ENCODE data around the gene PCDHAC1. TPM values are rescaled to one million over a fixed set of nuclear protein-coding genes. Genes with fewer than 3 reads are reported as not detected.
"Not testable (repeated sequence)": the region's sequence is repeated elsewhere in the genome, so short reads cannot be mapped to it uniquely, and the experiment has no call there.

PCDHAC1 gene, protein sequence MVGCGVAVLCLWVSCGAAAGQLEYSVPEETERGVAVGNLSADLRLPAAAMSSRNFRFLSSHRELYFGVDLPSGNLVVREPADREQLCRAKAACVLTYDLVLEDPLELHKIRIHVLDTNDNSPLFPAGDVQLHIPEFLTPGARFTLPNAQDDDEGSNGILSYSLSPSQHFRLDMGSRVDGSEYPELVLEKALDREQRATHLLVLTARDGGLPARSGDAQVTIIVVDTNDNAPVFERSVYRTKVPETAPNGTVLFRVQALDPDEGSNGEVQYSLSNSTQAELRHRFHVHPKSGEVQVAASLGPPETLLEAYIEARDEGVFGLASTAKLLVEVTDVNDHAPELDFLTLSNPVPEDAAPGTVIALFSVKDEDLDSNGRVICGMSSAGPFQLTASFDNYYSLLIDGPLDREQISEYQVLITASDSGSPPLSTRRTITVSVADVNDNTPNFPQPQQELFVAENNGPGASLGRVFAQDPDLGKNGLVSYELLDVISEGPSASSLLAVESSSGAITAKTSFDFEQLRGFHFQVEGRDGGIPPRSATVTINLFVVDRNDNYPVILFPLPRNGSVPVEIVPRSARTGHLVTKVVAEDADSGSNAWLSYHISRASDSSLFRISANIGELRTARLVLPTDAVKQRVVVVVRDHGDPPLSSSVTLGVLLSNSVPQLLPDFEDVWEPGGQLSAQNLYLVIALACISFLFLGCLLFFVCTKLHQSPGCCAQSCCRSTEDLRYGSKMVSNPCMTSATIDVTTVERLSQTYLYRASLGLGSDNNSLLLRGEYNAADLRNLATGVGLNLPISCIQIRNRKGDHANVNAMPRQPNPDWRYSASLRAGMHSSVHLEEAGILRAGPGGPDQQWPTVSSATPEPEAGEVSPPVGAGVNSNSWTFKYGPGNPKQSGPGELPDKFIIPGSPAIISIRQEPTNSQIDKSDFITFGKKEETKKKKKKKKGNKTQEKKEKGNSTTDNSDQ
- not detected for total RNA-seq

DNA sequence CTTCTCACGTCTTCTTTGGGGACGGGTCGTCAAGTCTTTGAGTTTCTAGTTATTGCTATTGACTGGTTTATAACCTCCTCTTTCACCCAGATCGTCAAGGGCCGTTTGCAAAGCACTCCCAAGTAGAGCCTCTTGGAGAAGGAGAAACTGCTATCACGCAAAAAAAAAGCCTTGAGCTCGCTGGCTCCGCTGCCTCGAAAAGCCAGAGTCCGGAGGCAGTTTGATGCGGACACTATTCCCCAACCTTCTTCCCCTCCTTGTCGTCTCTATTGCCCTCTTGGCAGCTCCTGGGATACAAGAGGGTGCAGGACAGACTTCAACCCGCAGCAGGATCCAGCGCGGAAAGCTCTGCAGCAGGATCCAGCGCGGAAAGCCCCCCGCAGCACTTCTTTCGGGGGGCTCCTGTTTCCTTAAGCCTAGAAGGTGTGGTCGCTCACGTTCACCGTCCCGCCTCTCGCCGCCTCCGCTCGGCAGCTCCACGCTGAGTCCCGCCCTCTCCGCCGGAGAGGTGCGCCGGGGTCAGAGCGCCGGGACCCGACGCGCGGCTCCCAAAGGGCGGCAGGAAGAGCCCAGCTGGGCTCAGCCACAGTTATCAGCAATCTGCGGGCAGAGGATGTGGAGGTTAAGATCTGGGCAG is at the start of gene PCDHAC1:
Gene PCDHAC1, plus strand, starts transcription at position 494 of the 637 bp plus-strand sequence. CDS start 594 bp downstream, outside the sequence.
- Mint-ChIP-seq H3K9me3 (no peaks in the 10 kb centered on the region), H3K36me3 (no peaks in the 10 kb centered on the region), H3K27ac (no peak within 1 kb of the TSS), H3K4me3 (no peak within 1 kb of the TSS), H3K4me1 (ENCODE audit: low read depth) (peaks cover 6% of the 10 kb centered on the region), H3K27me3 (peaks cover 48% of the 10 kb centered on the region)
- POLR2A ChIA-PET = no interaction called here
- no peak for DNase-seq
- intact Hi-C loops (cut with micrococcal nuclease) = loop anchor here (5.0 kb wide), 1 partner anchor 116 kb away; no protein-coding TSS in a partner anchor
- CTCF ChIA-PET = interaction anchor here (1.3 kb wide), 1 partner anchor 116 kb away, joined by 4 read pairs; no protein-coding TSS in a partner anchor

DNA sequence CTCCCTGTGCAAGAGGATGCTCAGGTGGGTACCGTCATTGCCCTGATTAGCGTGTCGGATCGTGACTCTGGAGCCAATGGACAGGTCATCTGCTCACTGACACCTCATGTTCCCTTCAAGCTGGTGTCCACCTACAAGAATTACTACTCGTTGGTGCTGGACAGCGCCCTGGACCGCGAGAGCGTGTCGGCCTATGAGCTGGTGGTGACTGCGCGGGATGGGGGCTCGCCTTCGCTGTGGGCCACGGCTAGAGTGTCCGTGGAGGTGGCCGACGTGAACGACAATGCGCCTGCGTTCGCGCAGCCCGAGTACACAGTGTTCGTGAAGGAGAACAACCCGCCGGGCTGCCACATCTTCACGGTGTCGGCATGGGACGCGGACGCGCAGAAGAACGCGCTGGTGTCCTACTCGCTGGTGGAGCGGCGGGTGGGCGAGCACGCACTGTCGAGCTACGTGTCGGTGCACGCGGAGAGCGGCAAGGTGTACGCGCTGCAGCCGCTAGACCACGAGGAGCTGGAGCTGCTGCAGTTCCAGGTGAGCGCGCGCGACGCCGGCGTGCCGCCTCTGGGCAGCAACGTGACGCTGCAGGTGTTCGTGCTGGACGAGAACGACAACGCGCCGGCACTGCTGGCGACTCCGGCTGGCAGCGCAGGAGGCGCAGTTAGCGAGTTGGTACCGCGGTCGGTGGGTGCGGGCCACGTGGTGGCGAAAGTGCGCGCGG is 49.4 kb upstream of the PCDHAC1 start:
- H3K4me1 Mint-ChIP-seq (ENCODE audit: low read depth); DNase-seq; H3K4me3 Mint-ChIP-seq; CTCF ChIA-PET; intact Hi-C loops (cut with micrococcal nuclease); POLR2A ChIA-PET; H3K9me3 Mint-ChIP-seq; H3K27ac Mint-ChIP-seq: not testable (repeated sequence)
- Mint-ChIP-seq H3K27me3 (peaks cover 37% of the 10 kb centered on the region), H3K36me3 (peaks cover 15% of the 10 kb centered on the region)

DNA sequence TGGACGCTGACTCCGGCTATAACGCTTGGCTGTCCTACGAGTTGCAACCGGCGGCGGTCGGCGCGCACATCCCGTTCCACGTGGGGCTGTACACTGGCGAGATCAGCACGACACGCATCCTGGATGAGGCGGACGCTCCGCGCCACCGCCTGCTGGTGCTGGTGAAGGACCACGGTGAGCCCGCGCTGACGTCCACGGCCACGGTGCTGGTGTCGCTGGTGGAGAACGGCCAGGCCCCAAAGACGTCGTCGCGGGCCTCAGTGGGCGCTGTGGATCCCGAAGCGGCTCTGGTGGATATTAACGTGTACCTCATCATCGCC is 48.9 kb upstream of the PCDHAC1 start:
- H3K27me3 Mint-ChIP-seq = peaks cover 41% of the 10 kb centered on the region
- H3K4me1 Mint-ChIP-seq (ENCODE audit: low read depth) = no peaks in the 10 kb centered on the region
- H3K27ac Mint-ChIP-seq = no peak overlapping the region
- POLR2A ChIA-PET = no interaction called here
- peaks cover 16% of the 10 kb centered on the region for H3K36me3 Mint-ChIP-seq
- DNase-seq = no peak
- H3K9me3 Mint-ChIP-seq = peaks cover 12% of the 10 kb centered on the region
- intact Hi-C loops (cut with micrococcal nuclease) = no loop called here
- H3K4me3 Mint-ChIP-seq = no peak overlapping the region
- CTCF ChIA-PET = no interaction called here

DNA sequence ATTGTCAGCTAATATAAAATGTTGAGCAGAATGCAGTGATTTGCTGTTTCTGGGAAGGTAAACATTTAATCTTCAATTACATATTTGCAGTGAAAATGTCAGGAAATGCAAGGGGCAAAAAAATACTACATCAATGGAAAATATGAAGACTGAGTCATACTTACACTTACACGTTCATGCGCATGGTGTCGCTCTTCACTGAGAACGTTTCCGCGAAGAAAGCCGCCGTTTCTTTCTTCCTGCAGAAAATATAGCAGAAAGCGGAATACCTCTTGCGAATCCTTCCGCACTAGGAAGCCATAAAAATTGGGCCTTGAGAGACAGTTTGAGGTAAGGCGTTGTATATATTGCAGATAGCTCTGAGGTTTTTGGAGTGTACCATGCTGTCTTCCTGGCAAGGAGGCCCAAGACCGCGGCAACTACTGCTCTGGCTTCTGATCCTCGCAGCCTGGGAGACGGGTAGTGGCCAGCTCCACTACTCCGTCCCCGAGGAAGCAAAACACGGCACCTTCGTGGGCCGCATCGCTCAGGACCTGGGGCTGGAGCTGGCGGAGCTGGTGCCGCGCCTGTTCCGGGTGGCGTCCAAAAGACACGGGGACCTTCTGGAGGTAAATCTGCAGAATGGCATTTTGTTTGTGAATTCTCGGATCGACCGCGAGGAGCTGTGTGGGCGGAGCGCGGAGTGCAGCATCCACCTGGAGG is 44.1 kb upstream of the PCDHAC1 start, which contains the start of gene PCDHA13:
Gene PCDHA13, plus strand, starts transcription at position 236 of the 702 bp plus-strand sequence. Its CDS starts 145 bp downstream, at position 381.
- no peak within 1 kb of the TSS for H3K27ac Mint-ChIP-seq
- peaks cover 16% of the 10 kb centered on the region for H3K9me3 Mint-ChIP-seq
- H3K4me3 Mint-ChIP-seq = no peak within 1 kb of the TSS
- H3K4me1 Mint-ChIP-seq (ENCODE audit: low read depth) = no peaks in the 10 kb centered on the region
- CTCF ChIA-PET = no interaction called here
- peaks cover 26% of the 10 kb centered on the region for H3K27me3 Mint-ChIP-seq
- POLR2A ChIA-PET = no interaction called here
- intact Hi-C loops (cut with micrococcal nuclease) = no loop called here
- no peak for DNase-seq
- peaks cover 9% of the 10 kb centered on the region for H3K36me3 Mint-ChIP-seq

DNA sequence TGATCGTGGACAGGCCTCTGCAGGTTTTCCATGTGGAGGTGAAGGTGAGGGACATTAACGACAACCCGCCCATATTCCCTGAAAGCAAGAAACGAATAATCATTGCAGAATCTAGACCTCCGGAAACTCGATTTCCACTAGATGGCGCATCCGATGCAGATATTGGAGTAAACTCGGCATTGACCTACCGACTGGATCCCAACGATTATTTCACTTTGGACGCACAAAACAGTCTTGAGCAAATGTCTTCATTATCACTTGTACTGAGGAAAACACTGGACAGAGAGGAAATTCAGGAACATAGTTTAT is 43.6 kb upstream of the PCDHAC1 start:
- CTCF ChIA-PET = no interaction called here
- H3K27ac Mint-ChIP-seq = no peak overlapping the region
- POLR2A ChIA-PET = no interaction called here
- H3K9me3 Mint-ChIP-seq = peaks cover 16% of the 10 kb centered on the region
- H3K4me1 Mint-ChIP-seq (ENCODE audit: low read depth) = no peaks in the 10 kb centered on the region
- H3K4me3 Mint-ChIP-seq = no peak overlapping the region
- peaks cover 12% of the 10 kb centered on the region for H3K36me3 Mint-ChIP-seq
- H3K27me3 Mint-ChIP-seq = peaks cover 26% of the 10 kb centered on the region
- intact Hi-C loops (cut with micrococcal nuclease) = no loop called here
- no peak for DNase-seq

DNA sequence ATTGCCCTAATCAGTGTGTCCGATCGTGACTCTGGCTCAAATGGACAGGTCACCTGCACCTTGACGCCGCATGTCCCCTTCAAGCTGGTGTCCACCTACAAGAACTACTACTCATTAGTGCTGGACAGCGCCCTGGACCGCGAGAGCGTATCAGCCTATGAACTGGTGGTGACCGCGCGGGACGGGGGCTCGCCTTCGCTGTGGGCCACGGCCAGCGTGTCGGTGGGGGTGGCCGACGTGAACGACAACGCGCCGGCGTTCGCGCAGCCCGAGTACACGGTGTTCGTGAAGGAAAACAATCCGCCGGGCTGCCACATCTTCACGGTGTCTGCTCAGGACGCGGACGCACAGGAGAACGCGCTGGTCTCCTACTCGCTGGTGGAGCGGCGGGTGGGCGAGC is 42.7 kb upstream of the PCDHAC1 start:
- POLR2A ChIA-PET = no interaction called here
- Mint-ChIP-seq H3K36me3 (peaks cover 12% of the 10 kb centered on the region), H3K9me3 (peaks cover 16% of the 10 kb centered on the region), H3K4me3 (no peak overlapping the region), H3K4me1 (ENCODE audit: low read depth) (no peaks in the 10 kb centered on the region), H3K27ac (no peak overlapping the region), H3K27me3 (peaks cover 26% of the 10 kb centered on the region)
- intact Hi-C loops (cut with micrococcal nuclease) = no loop called here
- CTCF ChIA-PET = no interaction called here
- no peak for DNase-seq

DNA sequence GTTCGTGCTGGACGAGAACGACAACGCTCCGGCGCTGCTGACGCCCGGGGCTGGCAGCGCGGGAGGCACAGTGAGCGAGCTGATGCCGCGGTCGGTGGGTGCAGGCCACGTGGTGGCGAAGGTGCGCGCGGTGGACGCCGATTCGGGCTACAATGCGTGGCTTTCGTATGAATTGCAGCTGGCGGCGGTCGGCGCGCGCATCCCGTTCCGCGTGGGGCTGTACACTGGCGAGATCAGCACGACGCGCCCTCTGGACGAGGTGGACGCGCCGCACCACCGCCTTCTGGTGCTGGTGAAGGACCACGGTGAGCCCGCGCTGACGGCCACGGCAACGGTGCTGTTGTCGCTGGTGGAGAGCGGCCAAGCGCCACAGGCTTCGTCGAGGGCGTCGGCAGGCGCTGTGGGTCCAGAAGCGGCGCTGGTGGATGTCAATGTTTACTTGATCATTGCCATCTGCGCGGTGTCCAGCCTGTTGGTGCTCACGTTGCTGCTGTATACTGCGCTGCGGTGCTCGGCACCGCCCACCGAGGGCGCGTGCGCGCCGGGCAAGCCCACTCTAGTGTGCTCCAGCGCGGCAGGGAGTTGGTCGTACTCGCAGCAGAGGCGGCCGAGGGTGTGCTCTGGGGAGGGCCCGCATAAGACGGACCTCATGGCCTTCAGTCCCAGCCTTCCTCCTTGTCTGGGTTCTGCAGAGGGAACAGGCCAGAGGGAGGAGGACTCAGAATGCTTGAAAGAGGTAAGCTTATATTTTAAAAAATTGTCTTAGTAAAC is 42.0 kb upstream of the PCDHAC1 start:
- Mint-ChIP-seq H3K4me3 (no peak overlapping the region), H3K27ac (no peak overlapping the region), H3K27me3 (peaks cover 24% of the 10 kb centered on the region), H3K4me1 (ENCODE audit: low read depth) (no peaks in the 10 kb centered on the region), H3K36me3 (peaks cover 12% of the 10 kb centered on the region), H3K9me3 (peaks cover 16% of the 10 kb centered on the region)
- ChIA-PET CTCF (no interaction called here), POLR2A (no interaction called here)
- DNase-seq = no peak
- intact Hi-C loops (cut with micrococcal nuclease) = no loop called here

DNA sequence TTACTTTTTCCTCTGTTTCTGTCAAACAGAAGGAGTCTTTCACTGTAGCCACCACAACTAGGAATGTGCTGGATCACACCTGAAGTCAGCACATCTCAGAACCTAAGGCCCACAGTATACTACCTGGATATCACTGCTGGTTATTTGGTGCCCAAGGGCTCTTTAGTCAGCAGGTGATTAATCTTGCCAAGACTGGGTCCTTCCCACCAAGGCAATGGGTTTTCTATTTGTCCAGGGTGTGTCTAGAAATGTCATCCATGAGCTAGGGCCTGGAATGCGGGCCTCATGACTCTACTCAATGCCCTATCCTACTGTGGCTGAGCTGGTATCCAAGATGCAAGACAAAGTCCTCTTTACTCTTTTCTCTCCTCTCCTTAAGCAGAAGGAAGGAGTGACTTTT is 9.8 kb upstream of the PCDHAC1 start:
- Mint-ChIP-seq H3K36me3 (no peaks in the 10 kb centered on the region), H3K9me3 (peaks cover 2% of the 10 kb centered on the region), H3K27me3 (peaks cover 7% of the 10 kb centered on the region), H3K4me1 (ENCODE audit: low read depth) (no peaks in the 10 kb centered on the region), H3K27ac (no peak overlapping the region), H3K4me3 (no peak overlapping the region)
- ChIA-PET POLR2A (no interaction called here), CTCF (no interaction called here)
- DNase-seq = no peak
- intact Hi-C loops (cut with micrococcal nuclease) = no loop called here

DNA sequence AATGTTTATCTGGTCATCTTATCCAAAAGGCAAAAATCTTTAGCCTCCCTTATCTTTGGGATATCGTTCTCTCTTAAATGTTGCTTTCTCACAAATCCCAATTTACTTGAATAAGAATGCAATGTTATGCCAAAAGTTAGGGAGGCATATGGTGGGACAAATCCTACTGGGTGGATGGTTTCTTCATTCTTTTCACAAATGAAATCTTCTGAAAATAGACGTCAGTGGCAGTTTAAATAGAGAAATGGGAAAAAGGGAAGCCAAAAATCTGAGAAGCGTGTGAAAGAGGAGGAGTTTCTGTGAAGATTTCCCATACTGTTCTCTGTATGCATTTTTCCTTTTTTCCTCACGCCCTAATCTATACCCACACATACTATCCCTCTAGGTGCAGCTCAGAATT is 2.5 kb upstream of the PCDHAC1 start:
- Mint-ChIP-seq H3K27ac (no peak overlapping the region), H3K4me3 (no peak overlapping the region), H3K9me3 (no peaks in the 10 kb centered on the region), H3K27me3 (peaks cover 40% of the 10 kb centered on the region), H3K36me3 (no peaks in the 10 kb centered on the region), H3K4me1 (ENCODE audit: low read depth) (peaks cover 6% of the 10 kb centered on the region)
- CTCF ChIA-PET = no interaction called here
- POLR2A ChIA-PET = no interaction called here
- no peak for DNase-seq
- intact Hi-C loops (cut with micrococcal nuclease) = no loop called here

DNA sequence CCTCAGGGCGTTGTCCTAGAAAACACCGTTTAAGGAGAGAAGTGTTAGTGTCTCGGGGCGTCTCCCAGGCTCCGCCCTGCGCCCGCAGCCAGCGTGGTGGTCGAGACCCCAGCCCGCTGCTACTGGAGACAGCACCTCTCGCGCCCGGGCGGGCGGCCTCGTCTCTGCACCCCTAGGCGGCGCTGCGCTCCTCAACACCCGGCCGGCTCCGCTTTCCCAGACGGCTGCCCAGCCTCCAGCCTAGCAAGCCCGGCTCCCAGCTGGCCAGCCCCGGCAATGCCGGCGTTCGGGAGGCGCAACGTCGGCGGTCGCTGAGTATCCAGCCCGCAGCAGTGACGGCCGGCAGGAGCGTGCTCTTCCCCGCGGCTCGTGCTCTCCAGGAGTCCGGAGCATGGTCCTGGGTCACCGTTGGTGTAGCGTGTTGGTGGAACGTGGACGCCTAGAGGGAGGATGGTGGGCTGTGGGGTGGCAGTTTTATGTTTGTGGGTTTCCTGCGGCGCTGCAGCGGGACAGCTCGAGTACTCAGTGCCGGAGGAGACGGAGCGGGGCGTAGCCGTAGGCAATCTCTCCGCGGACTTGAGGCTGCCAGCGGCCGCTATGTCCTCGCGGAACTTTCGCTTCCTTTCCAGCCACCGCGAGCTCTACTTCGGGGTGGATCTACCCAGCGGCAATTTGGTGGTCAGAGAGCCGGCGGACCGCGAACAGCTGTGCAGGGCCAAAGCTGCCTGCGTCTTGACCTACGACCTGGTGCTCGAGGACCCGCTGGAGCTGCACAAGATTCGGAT is 536 bp downstream of the PCDHAC1 start:
- Mint-ChIP-seq H3K4me1 (ENCODE audit: low read depth) (peaks cover 6% of the 10 kb centered on the region), H3K36me3 (no peaks in the 10 kb centered on the region), H3K27me3 (peaks cover 46% of the 10 kb centered on the region), H3K27ac (no peak overlapping the region), H3K9me3 (no peaks in the 10 kb centered on the region), H3K4me3 (no peak overlapping the region)
- CTCF ChIA-PET = interaction anchor here (0.7 to 1.3 kb wide), 4 partner anchors 11 to 116 kb away, joined by 3 to 4 read pairs (median 3); partner anchors contain the start of gene PCDHA8
- POLR2A ChIA-PET = no interaction called here
- DNase-seq = peak; percentile 55
- intact Hi-C loops (cut with micrococcal nuclease) = loop anchor here (5.0 kb wide), 1 partner anchor 116 kb away; no protein-coding TSS in a partner anchor

Measured in activated CD4-positive, alpha-beta memory T cell treated with anti-CD3 and anti-CD28 coated beads for 36 hours (primary cell).